ENCODE data around the gene PRSS35.
A peak's percentile ranks its signal among the peaks of the same experiment; 100 is the strongest.
"Not testable (repeated sequence)": the region's sequence is repeated elsewhere in the genome, so short reads cannot be mapped to it uniquely, and the experiment has no call there.

Gene PRSS35

GRCh38 chr6:83511901-83512681, at the start of gene PRSS35:
TSS of gene PRSS35 (plus strand) at chr6:83512534. CDS start at chr6:83523442, 10,908 bp downstream.
- DNase-seq (ENCODE audit: low read depth in 4 of 4, low spot score in 1 of 4), result peak in 1 of 4 experiments; percentile 9

- DNase-seq (ENCODE audit: low read depth in 4 of 4, low spot score in 1 of 4), result no peak
Observed at GRCh38 chr6:83463886-83464285, 48.4 kb upstream of the PRSS35 start.

- DNase-seq (ENCODE audit: low read depth in 4 of 4, low spot score in 1 of 4), result no peak
Observed at GRCh38 chr6:83464381-83465140, 47.8 kb upstream of the PRSS35 start.

GRCh38 chr6:83466328-83466727, 46.0 kb upstream of the PRSS35 start:
- no peak for DNase-seq (ENCODE audit: low read depth in 4 of 4, low spot score in 1 of 4)

GRCh38 chr6:83467620-83468036, 44.7 kb upstream of the PRSS35 start:
- no peak for DNase-seq (ENCODE audit: low read depth in 4 of 4, low spot score in 1 of 4)

GRCh38 chr6:83470001-83470400, 42.3 kb upstream of the PRSS35 start:
- DNase-seq (ENCODE audit: low read depth in 4 of 4, low spot score in 1 of 4), result no peak

GRCh38 chr6:83470587-83470986, 41.7 kb upstream of the PRSS35 start:
- DNase-seq (ENCODE audit: low read depth in 4 of 4, low spot score in 1 of 4), result no peak

GRCh38 chr6:83472767-83473166, 39.6 kb upstream of the PRSS35 start:
- DNase-seq (ENCODE audit: low read depth in 4 of 4, low spot score in 1 of 4), result no peak

- no peak for DNase-seq (ENCODE audit: low read depth in 4 of 4, low spot score in 1 of 4)
Observed at GRCh38 chr6:83474309-83474708, 38.0 kb upstream of the PRSS35 start.

GRCh38 chr6:83476971-83477370, 35.4 kb upstream of the PRSS35 start:
- no peak for DNase-seq (ENCODE audit: low read depth in 4 of 4, low spot score in 1 of 4)

GRCh38 chr6:83479389-83479788, 32.9 kb upstream of the PRSS35 start:
- no peak for DNase-seq (ENCODE audit: low read depth in 4 of 4, low spot score in 1 of 4)

GRCh38 chr6:83480470-83480869, 31.9 kb upstream of the PRSS35 start:
- no peak for DNase-seq (ENCODE audit: low read depth in 4 of 4, low spot score in 1 of 4)

- DNase-seq (ENCODE audit: low read depth in 4 of 4, low spot score in 1 of 4), result not testable (repeated sequence)
Observed at GRCh38 chr6:83481938-83482337, 30.4 kb upstream of the PRSS35 start.

GRCh38 chr6:83488448-83488847, 23.9 kb upstream of the PRSS35 start:
- DNase-seq (ENCODE audit: low read depth in 4 of 4, low spot score in 1 of 4), result no peak

- DNase-seq (ENCODE audit: low read depth in 4 of 4, low spot score in 1 of 4), result no peak
Observed at GRCh38 chr6:83488861-83489260, 23.5 kb upstream of the PRSS35 start.

GRCh38 chr6:83490217-83490807, 22.0 kb upstream of the PRSS35 start:
- DNase-seq (ENCODE audit: low read depth in 4 of 4, low spot score in 1 of 4), result no peak

- DNase-seq (ENCODE audit: low read depth in 4 of 4, low spot score in 1 of 4), result no peak
Observed at GRCh38 chr6:83505356-83505755, 7.0 kb upstream of the PRSS35 start.

- no peak for DNase-seq (ENCODE audit: low read depth in 4 of 4, low spot score in 1 of 4)
Observed at GRCh38 chr6:83509441-83509840, 2.9 kb upstream of the PRSS35 start.

- no peak for DNase-seq (ENCODE audit: low read depth in 4 of 4, low spot score in 1 of 4)
Observed at GRCh38 chr6:83510791-83511190, 1.5 kb upstream of the PRSS35 start.

- DNase-seq (ENCODE audit: low read depth in 4 of 4, low spot score in 1 of 4), result no peak
Observed at GRCh38 chr6:83511266-83511665, 1.1 kb upstream of the PRSS35 start.

- DNase-seq (ENCODE audit: low read depth in 4 of 4, low spot score in 1 of 4), result no peak
Observed at GRCh38 chr6:83514466-83514865, 2.1 kb downstream of the PRSS35 start.

- DNase-seq (ENCODE audit: low read depth in 4 of 4, low spot score in 1 of 4), result no peak
Observed at GRCh38 chr6:83514866-83515466, 2.6 kb downstream of the PRSS35 start.

Data from stimulated activated CD4-positive, alpha-beta T cell treated with anti-CD3 and anti-CD28 coated beads, Interleukin-1b, Interleukin-23, amount 100 ng/mL, for 24 hours (primary cell).